DND-41 (cell line): ENCODE measurements around the gene LRRN2.

Source experiments
- CTCF ChIP-seq: IDR thresholded peaks from 2 replicates; pipeline ENCODE4 v1.5.1; 2012; ENCODE audit warnings: borderline replicate concordance, low read length, moderate library complexity, mild to moderate bottlenecking; ENCODE audit not compliant: poor library complexity, severe bottlenecking; ENCODE audit errors: extremely low read depth
- EZH2 ChIP-seq: IDR thresholded peaks from 3 replicates; pipeline ENCODE4 v1.6.1; 2012; ENCODE audit warnings: borderline replicate concordance, low read depth, mild to moderate bottlenecking, moderate library complexity, low read length, inconsistent platforms; ENCODE audit not compliant: severe bottlenecking

GRCh38 chr1:204600203-204600602 is 85.3 kb downstream of the LRRN2 start:
- TF ChIP-seq CTCF (no peak), EZH2 (no peak)
